ENCODE results near the gene FCER2.

DNA sequence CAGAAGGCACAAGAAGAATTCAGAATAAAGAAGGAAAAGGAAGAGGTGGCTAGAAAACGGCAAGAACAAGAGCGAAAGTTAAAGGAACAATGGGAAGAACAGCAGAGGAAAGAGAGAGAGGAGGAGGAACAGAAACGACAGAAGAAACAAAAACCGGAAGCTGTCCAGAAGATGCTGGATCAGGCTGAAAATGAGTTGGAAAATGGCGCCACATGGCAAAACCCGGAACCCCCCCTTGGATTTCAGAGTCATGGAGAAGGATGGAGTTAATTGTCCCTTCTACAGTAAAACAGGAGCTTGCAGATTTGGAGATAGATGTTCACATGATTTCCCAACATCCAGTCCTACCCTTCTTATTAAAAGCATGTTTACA is 38.7 kb upstream of the FCER2 start:
- TF ChIP-seq, protein P1, sequence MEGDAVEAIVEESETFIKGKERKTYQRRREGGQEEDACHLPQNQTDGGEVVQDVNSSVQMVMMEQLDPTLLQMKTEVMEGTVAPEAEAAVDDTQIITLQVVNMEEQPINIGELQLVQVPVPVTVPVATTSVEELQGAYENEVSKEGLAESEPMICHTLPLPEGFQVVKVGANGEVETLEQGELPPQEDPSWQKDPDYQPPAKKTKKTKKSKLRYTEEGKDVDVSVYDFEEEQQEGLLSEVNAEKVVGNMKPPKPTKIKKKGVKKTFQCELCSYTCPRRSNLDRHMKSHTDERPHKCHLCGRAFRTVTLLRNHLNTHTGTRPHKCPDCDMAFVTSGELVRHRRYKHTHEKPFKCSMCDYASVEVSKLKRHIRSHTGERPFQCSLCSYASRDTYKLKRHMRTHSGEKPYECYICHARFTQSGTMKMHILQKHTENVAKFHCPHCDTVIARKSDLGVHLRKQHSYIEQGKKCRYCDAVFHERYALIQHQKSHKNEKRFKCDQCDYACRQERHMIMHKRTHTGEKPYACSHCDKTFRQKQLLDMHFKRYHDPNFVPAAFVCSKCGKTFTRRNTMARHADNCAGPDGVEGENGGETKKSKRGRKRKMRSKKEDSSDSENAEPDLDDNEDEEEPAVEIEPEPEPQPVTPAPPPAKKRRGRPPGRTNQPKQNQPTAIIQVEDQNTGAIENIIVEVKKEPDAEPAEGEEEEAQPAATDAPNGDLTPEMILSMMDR (IDR thresholded peaks at IDR 0.05), result no peak
- no peak for TF ChIP-seq POLR2A (IDR thresholded peaks at IDR 0.05)
